PC-9 (cell line): ENCODE data around the gene HIVEP2.

Experiments
- EZH2 ChIP-seq: fragments of 200-600 bp; sonication (generic); IDR thresholded peaks from 2 replicates; pipeline ENCODE4 v1.8.0; 2017; ENCODE audit warnings: antibody characterized with exemption, low read depth
- TF ChIP-seq, protein P1 (sequence below): fragments of 200-600 bp; sonication (generic); conservative IDR thresholded peaks from 2 replicates; pipeline ENCODE4 v1.6.1; 2017; ENCODE audit warnings: mixed run types, antibody characterized with exemption, mild to moderate bottlenecking, moderate library complexity

DNA sequence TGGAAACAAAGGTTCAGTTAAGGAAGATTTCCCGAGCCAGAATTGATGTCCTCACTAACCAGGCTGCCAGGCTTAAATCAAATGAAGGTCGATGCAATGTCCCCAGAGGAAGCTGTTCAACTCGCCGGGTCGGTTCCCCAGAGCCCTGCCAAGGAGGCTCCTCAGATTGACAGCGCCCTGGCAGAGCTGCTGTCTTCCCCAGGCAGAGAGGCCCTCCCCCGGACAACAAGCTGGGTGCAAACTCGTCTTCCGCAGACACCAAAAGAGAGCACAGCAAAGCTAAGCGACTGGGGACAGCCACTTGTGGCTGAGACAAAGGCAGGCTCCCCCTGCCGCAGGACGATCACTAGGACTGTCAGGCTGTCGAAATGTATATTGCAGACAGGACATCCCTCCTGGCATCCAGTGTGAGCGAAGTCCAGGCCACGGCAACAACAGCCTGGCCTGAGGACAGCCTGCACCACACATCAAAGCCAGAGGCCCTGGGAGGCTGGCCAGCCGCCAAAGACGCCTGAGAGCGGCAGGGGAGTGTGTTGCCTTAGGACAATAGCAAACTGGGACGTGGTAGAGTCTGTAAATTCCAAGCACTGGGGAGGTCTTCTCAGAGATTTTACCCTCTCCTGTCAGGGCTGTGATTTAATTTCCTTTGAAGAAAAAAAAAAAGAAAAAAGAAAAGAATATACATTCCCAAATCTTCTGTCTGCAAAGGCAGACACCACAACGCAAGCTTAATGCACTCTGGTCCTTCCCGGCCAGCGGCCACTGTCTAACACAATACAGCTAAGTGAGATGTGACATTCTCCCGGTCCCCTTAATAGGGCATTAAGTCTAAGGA is 99.1 kb downstream of the HIVEP2 start:
- TF ChIP-seq, protein P1, sequence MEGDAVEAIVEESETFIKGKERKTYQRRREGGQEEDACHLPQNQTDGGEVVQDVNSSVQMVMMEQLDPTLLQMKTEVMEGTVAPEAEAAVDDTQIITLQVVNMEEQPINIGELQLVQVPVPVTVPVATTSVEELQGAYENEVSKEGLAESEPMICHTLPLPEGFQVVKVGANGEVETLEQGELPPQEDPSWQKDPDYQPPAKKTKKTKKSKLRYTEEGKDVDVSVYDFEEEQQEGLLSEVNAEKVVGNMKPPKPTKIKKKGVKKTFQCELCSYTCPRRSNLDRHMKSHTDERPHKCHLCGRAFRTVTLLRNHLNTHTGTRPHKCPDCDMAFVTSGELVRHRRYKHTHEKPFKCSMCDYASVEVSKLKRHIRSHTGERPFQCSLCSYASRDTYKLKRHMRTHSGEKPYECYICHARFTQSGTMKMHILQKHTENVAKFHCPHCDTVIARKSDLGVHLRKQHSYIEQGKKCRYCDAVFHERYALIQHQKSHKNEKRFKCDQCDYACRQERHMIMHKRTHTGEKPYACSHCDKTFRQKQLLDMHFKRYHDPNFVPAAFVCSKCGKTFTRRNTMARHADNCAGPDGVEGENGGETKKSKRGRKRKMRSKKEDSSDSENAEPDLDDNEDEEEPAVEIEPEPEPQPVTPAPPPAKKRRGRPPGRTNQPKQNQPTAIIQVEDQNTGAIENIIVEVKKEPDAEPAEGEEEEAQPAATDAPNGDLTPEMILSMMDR, result no peak
- no peak for TF ChIP-seq EZH2
